Measurements from ENCODE around the gene HSPB8. TPM values are rescaled to one million over a fixed set of nuclear protein-coding genes. Genes with fewer than 3 reads are reported as not detected.

HSPB8 gene
- polyA plus RNA-seq, 1 donor (not counting 4 experiments of a cell fraction or from before 2014, with no cell fraction given) = 3.0 TPM

GRCh38 chr12:119171691-119172425 is 6.9 kb upstream of the HSPB8 start:
- FAIRE-seq = no peak

GRCh38 chr12:119175081-119175480 is 3.6 kb upstream of the HSPB8 start:
- no peak overlapping the region for H2AFZ ChIP-seq (ENCODE audit: control insufficient read depth, low read length)
- H3K27me3 ChIP-seq (ENCODE audit: control insufficient read depth, extremely low read depth, insufficient read depth, low read length) = no peaks in the 10 kb centered on the region
- H3K9ac ChIP-seq (ENCODE audit: control insufficient read depth, extremely low read depth, insufficient read depth, low read length) = no peak overlapping the region
- H3K4me3 ChIP-seq (ENCODE audit: control insufficient read depth in 2 of 3, extremely low read depth in 1 of 3, insufficient read depth in 2 of 3, low read depth in 1 of 3, low read length in 3 of 3) = no peak overlapping the region
- H3K4me1 ChIP-seq (ENCODE audit: control insufficient read depth, extremely low read depth, insufficient read depth, low read length) = peaks cover 20% of the 10 kb centered on the region
- H3K79me2 ChIP-seq (ENCODE audit: control insufficient read depth, insufficient read depth, low read length) = no peaks in the 10 kb centered on the region
- H4K20me1 ChIP-seq (ENCODE audit: control insufficient read depth, extremely low read depth, insufficient read depth, low read length) = no peaks in the 10 kb centered on the region
- H3K27ac ChIP-seq (ENCODE audit: control insufficient read depth, insufficient read depth, low read length) = no peak overlapping the region
- dilution Hi-C loops (cut with MboI; ENCODE audit: extremely low pct_ligation_motif_present, low sequenced_read_pairs) = no loop called here
- no peak overlapping the region for H3K4me2 ChIP-seq (ENCODE audit: control insufficient read depth, extremely low read depth, insufficient read depth, low read depth, low read length)
- H3K9me3 ChIP-seq (ENCODE audit: control insufficient read depth, low read depth, low read length) = no peaks in the 10 kb centered on the region
- H3K9me1 ChIP-seq (ENCODE audit: control insufficient read depth, extremely low read depth, insufficient read depth, low read length) = no peaks in the 10 kb centered on the region
- DNase-seq (ENCODE audit: low read depth, low spot score) (no peak), FAIRE-seq (no peak)
- H3K36me3 ChIP-seq (ENCODE audit: control insufficient read depth in 2 of 2, extremely low read depth in 1 of 2, insufficient read depth in 2 of 2, low read length in 2 of 2) = no peaks in the 10 kb centered on the region
- TF ChIP-seq EZH2 (IDR thresholded peaks at IDR 0.05; ENCODE audit: low read length) (no peak), CTCF (optimal IDR thresholded peaks at IDR 0.05 in 1 of 3, IDR thresholded peaks at IDR 0.05 in 1 of 3, conservative IDR thresholded peaks at IDR 0.05 in 1 of 3; ENCODE audit: extremely low read depth in 1 of 3, insufficient read depth in 2 of 3, low read length in 3 of 3) (no peak)

More at GRCh38 chr12:119171691-119172425, 6.9 kb upstream of the HSPB8 start:
- no peaks in the 10 kb centered on the region for H3K36me3 ChIP-seq (ENCODE audit: control insufficient read depth in 2 of 2, extremely low read depth in 1 of 2, insufficient read depth in 2 of 2, low read length in 2 of 2)
- no peak overlapping the region for H2AFZ ChIP-seq (ENCODE audit: control insufficient read depth, low read length)
- no peak for DNase-seq (ENCODE audit: low read depth, low spot score)
- dilution Hi-C loops (cut with MboI; ENCODE audit: extremely low pct_ligation_motif_present, low sequenced_read_pairs) = no loop called here
- H4K20me1 ChIP-seq (ENCODE audit: control insufficient read depth, extremely low read depth, insufficient read depth, low read length) = no peaks in the 10 kb centered on the region
- no peak overlapping the region for H3K4me2 ChIP-seq (ENCODE audit: control insufficient read depth, extremely low read depth, insufficient read depth, low read depth, low read length)
- H3K9me3 ChIP-seq (ENCODE audit: control insufficient read depth, low read depth, low read length) = no peaks in the 10 kb centered on the region
- H3K9me1 ChIP-seq (ENCODE audit: control insufficient read depth, extremely low read depth, insufficient read depth, low read length) = no peaks in the 10 kb centered on the region
- H3K4me3 ChIP-seq (ENCODE audit: control insufficient read depth in 2 of 3, extremely low read depth in 1 of 3, insufficient read depth in 2 of 3, low read depth in 1 of 3, low read length in 3 of 3) = no peak overlapping the region
- H3K79me2 ChIP-seq (ENCODE audit: control insufficient read depth, insufficient read depth, low read length) = no peaks in the 10 kb centered on the region
- no peak overlapping the region for H3K9ac ChIP-seq (ENCODE audit: control insufficient read depth, extremely low read depth, insufficient read depth, low read length)
- H3K27ac ChIP-seq (ENCODE audit: control insufficient read depth, insufficient read depth, low read length) = no peak overlapping the region
- TF ChIP-seq CTCF (optimal IDR thresholded peaks at IDR 0.05 in 1 of 3, IDR thresholded peaks at IDR 0.05 in 1 of 3, conservative IDR thresholded peaks at IDR 0.05 in 1 of 3; ENCODE audit: extremely low read depth in 1 of 3, insufficient read depth in 2 of 3, low read length in 3 of 3) (no peak), EZH2 (IDR thresholded peaks at IDR 0.05; ENCODE audit: low read length) (no peak)
- no peaks in the 10 kb centered on the region for H3K27me3 ChIP-seq (ENCODE audit: control insufficient read depth, extremely low read depth, insufficient read depth, low read length)
- peaks cover 3% of the 10 kb centered on the region for H3K4me1 ChIP-seq (ENCODE audit: control insufficient read depth, extremely low read depth, insufficient read depth, low read length)

Data from keratinocyte (primary cell).